NT2/D1 (cell line): ENCODE measurements around the gene SNX13.

Experiments
- YY1 ChIP-seq: IDR thresholded peaks from 2 replicates; pipeline ENCODE4 v1.6.1; 2011; ENCODE audit not compliant: insufficient read length, insufficient read depth
- ZNF274 ChIP-seq: IDR thresholded peaks from 2 replicates; pipeline ENCODE4 v1.6.1; 2011; ENCODE audit warnings: mild to moderate bottlenecking, low read depth, low read length

DNA sequence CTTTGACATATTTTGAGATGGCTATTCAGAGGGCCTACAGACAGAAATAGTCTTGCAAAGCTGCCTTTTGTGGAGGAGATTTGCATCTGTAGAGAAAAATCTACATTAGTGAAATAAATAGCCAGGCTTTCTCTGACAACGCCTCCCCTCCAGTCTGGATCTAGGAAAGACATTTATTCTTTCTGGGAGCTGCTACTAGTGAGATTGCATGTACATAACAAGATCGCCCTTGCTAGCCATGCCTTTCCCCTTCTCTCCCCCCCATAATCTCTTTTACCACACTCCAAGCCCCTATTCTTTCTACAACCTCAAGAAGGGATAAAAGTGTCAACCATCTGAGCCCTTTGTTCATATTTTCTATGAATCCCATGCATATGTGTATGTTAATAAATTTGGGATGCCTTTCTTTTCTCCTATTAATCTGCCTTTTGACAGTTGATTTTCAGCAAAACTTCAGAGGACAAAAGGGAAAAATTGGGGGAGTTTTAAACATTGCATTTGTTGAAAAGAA lies 194.2 kb downstream of the SNX13 start:
- TF ChIP-seq ZNF274: no peak
- no peak for TF ChIP-seq YY1
